ENCODE data around the gene ALDH3A2. TPM values are rescaled to one million over a fixed set of nuclear protein-coding genes. Genes with fewer than 3 reads are reported as not detected.

Gene ALDH3A2
- total RNA-seq, 1 donor from 2014 or later, result 30.9 TPM

Other genes starting within 250 kb of the ALDH3A2 start
- gene RNF112, start 237.5 kb upstream of the ALDH3A2 start, total RNA-seq, result 0.24 and 0.96 TPM in 2 replicates
- gene SLC47A1, start 114.9 kb upstream of the ALDH3A2 start, total RNA-seq, result 0.25 TPM in 1 of 2 replicates, not detected in the other
- not detected in 2 replicates for gene SLC47A2, start 67.8 kb downstream of the ALDH3A2 start, total RNA-seq
- gene ALDH3A1, start 99.5 kb downstream of the ALDH3A2 start, total RNA-seq, result not detected in 2 replicates
- gene ULK2, start 219.2 kb downstream of the ALDH3A2 start, total RNA-seq, result 11.2 and 13.6 TPM in 2 replicates

Measured in T-helper 1 cell treated with Interleukin-12 subunit alpha and Interleukin-12 subunit beta and Interleukin-4 antibody, amounts not matched to agents 30 ng/mL and 1 ng/mL, for 36 hours (primary cell).